BLaER1 (cell line): ENCODE data around the gene VPS26A.

Experiments
- H3K27ac ChIP-seq: shearing (Covaris generic); formaldehyde crosslinking; 2 replicates; pipeline ENCODE4 v1.8.1; 2022
- H3K27me3 ChIP-seq: shearing (Covaris generic); formaldehyde crosslinking; 2 replicates; pipeline ENCODE4 v1.8.1; 2022
- H3K36me3 ChIP-seq: shearing (Covaris generic); formaldehyde crosslinking; 2 replicates; pipeline ENCODE4 v1.8.1; 2022
- H3K4me1 ChIP-seq: shearing (Covaris generic); formaldehyde crosslinking; 2 replicates; pipeline ENCODE4 v1.8.1; 2022
- H3K4me2 ChIP-seq: shearing (Covaris generic); formaldehyde crosslinking; 2 replicates; pipeline ENCODE4 v1.8.1; 2022
- H3K4me3 ChIP-seq: shearing (Covaris generic); formaldehyde crosslinking; 2 replicates; pipeline ENCODE4 v1.8.1; 2022
- H3K9ac ChIP-seq: shearing (Covaris generic); formaldehyde crosslinking; 2 replicates; pipeline ENCODE4 v1.8.1; 2022
- H3K9me3 ChIP-seq: shearing (Covaris generic); formaldehyde crosslinking; 2 replicates; pipeline ENCODE4 v1.8.1; 2022
- H4K20me1 ChIP-seq: shearing (Covaris generic); formaldehyde crosslinking; 2 replicates; pipeline ENCODE4 v1.8.1; 2022
- Cebpa-rat ChIP-seq: shearing (Covaris generic); IDR thresholded peaks from 2 replicates; pipeline ENCODE4 v1.8.1; 2022

VPS26A gene

DNA sequence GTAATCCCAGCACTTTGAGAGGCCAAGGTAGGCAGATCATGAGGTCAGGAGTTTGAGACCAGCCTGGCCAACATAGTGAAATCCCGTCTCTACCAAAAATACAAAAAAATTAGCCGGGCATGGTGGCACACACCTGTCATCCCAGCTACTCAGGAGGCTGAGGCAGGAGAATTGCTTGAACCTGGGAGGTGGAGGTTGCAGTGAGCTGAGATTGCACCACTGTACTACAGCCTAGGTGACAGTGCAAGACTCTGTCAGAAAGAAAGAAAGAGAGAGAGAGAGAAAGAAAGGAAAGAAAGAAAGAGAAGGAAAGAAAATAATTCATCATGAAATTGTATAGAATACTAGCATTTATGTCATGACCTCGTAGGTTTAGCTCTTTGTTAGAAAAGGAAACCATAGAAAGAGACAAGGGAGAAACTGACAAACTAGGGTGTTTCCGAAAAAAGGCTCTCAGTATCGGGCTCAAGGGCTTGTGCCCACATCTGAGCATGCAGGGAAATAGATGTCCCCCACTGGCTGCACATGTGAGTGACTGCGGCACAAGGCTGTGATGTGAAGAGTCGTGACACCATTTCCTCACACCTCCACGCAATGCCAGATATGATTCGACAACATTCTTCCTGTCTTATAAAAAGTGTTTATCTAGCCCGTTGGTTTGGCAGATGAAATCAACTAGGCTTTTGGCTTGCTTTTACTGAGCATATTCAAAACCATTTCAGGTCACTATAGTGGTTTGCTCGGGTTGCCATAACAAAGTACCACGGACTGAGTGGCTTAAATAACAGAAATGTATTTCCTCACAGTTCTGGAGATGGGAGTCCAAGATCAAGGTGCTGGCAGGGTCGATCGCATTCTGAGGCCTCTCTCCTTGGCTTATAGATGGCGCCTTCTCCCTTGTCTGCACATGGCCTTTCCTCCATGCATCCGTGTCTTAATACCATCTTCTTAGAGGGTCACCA lies 34.1 kb upstream of the VPS26A start:
- Histone ChIP-seq H3K27ac (no peak overlapping the region), H3K9ac (no peak overlapping the region), H3K4me3 (no peak overlapping the region), H3K4me2 (peak overlapping the region; percentile 76), H4K20me1 (no peaks in the 10 kb centered on the region), H3K27me3 (no peaks in the 10 kb centered on the region), H3K9me3 (no peaks in the 10 kb centered on the region), H3K4me1 (peaks cover 66% of the 10 kb centered on the region), H3K36me3 (no peaks in the 10 kb centered on the region)
- no peak for TF ChIP-seq Cebpa-rat

DNA sequence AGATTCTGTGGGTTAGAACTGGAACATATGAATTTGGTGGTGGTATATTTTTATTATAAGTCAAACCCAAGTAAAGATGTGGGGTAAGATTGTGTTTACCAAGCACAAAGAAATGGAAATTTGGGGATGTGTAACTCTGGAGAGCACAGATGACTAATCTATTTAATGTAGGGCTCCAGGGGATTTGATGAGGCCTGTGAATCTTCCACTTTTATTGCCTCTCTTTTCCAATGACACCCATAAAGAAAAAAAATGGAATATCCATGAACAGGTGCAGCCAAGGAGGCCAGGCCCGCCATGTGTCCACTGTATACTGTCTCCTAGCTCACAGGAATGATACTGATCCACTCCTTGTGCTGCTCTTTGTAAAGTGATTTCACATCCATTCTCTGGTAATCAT lies 33.3 kb upstream of the VPS26A start:
- H3K9ac ChIP-seq = no peak overlapping the region
- no peaks in the 10 kb centered on the region for H3K27me3 ChIP-seq
- H3K9me3 ChIP-seq = no peaks in the 10 kb centered on the region
- no peaks in the 10 kb centered on the region for H4K20me1 ChIP-seq
- H3K27ac ChIP-seq = no peak overlapping the region
- H3K4me3 ChIP-seq = no peak overlapping the region
- H3K4me2 ChIP-seq = peak overlapping the region; percentile 76
- TF ChIP-seq Cebpa-rat = no peak
- peaks cover 65% of the 10 kb centered on the region for H3K4me1 ChIP-seq
- no peaks in the 10 kb centered on the region for H3K36me3 ChIP-seq

DNA sequence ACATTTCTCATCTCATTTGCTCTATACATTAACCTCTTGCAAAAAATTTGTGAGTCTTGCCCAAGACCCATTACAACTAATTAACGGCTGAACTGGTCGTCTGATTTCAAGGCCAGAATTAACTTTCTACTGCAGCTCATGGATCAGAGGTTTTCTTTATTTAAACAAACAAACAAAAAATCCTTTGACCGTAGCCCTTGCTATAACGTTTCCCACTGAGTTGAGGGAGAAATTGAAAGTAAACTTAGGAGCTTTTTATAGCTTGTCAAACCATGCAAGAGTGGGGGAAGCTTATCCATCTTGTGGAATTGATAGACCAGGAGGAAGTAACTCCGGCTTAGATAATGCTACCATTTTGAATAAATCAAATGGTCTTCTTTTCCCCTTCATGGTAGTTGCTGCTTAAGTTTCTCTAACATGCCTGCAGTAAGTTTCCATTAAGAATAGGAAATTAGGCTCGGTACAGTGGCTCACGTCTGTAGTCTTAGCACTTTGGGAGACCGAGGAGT lies 32.8 kb upstream of the VPS26A start:
- Histone ChIP-seq H3K27me3 (no peaks in the 10 kb centered on the region), H3K4me3 (no peak overlapping the region), H4K20me1 (no peaks in the 10 kb centered on the region), H3K4me2 (peak overlapping the region; percentile 76), H3K27ac (no peak overlapping the region), H3K36me3 (no peaks in the 10 kb centered on the region), H3K9me3 (no peaks in the 10 kb centered on the region), H3K4me1 (peaks cover 60% of the 10 kb centered on the region), H3K9ac (no peak overlapping the region)
- TF ChIP-seq Cebpa-rat = no peak

DNA sequence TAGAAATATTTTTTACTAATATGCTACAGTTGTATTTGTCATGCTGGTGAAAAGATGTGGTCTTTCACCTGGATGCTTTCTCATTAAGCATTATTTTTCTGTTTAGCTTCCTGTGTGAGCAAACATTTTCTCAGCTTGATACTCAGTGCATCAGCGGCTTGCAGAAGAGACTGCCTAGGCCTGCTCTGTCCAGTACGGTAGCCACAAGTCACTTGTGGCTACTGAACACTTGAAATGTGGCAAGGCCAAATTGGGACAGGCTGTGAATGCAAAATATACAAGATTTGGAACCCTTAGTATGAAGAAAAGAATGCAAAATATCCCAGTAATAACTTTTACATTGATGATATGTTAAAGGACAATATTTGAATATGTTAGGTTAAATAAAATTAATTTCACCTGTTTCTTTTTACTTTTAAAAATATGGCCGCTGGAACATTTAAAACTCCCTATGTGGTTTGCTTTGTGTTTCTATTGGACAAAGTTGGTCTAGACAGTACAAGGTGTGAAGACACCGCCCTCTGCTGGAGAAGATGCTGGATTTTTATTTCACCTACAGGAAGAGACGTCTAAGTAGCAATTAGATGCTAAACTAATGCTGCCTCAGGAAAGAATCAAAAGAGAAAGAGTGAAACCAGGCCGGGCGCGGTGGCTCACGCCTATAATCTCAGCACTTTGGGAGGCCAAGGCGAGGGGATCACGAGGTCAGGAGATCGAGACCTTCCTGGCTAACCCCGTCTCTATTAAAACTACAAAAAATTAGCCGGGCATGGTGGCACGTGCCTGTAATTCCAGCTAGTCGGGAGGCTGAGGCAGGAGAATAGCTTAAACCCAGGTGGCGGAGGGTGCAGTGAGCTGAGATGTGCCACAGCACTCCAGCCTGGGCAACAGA lies 30.8 kb upstream of the VPS26A start:
- Histone ChIP-seq H3K4me3 (no peak overlapping the region), H3K36me3 (no peaks in the 10 kb centered on the region), H4K20me1 (no peaks in the 10 kb centered on the region), H3K9me3 (no peaks in the 10 kb centered on the region), H3K9ac (no peak overlapping the region), H3K27me3 (no peaks in the 10 kb centered on the region), H3K27ac (no peak overlapping the region), H3K4me1 (peaks cover 39% of the 10 kb centered on the region), H3K4me2 (no peak overlapping the region)
- no peak for TF ChIP-seq Cebpa-rat

DNA sequence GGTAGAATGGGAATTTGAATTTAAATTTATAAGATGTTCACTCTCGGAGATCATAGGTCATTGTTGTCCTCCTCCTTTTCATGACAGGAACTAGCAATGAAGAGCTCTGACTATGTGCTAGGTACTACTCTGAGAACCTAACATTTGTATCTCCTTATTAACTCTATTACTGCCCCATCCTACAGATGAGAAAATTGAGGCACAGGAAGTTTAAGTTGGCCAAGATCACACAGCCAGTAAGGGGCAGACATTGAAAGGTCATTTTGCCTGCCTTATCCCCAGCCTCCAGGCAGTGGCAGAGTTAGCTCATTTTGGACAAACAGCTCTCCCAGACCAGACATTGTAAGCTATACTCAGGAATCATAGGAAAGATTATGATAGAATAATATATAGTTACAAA lies 30.0 kb upstream of the VPS26A start:
- H3K4me1 ChIP-seq = peaks cover 32% of the 10 kb centered on the region
- no peaks in the 10 kb centered on the region for H3K36me3 ChIP-seq
- no peaks in the 10 kb centered on the region for H4K20me1 ChIP-seq
- H3K9ac ChIP-seq = no peak overlapping the region
- no peaks in the 10 kb centered on the region for H3K27me3 ChIP-seq
- H3K4me2 ChIP-seq = no peak overlapping the region
- H3K9me3 ChIP-seq = no peaks in the 10 kb centered on the region
- no peak overlapping the region for H3K4me3 ChIP-seq
- no peak for TF ChIP-seq Cebpa-rat
- no peak overlapping the region for H3K27ac ChIP-seq

DNA sequence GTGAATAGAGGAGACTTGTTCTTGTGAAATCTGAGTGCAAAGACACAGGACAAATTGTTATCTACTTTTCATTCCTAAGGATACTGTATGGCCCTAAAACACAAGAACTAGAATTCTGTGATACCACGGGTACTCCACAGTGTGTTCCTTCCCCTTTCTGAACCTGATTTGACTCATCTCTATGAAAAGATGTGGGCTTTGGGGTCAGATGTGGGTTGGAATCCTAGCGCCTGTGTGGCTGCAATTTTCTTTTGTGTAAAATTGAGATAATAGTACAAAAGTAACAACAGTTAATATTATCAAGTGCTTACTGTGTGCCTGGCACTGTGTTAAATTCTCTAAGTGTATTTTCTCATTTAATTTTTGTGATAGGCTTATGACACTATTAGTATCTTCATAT lies 27.9 kb upstream of the VPS26A start:
- no peak overlapping the region for H3K4me2 ChIP-seq
- no peak overlapping the region for H3K27ac ChIP-seq
- TF ChIP-seq Cebpa-rat = no peak
- H4K20me1 ChIP-seq = no peaks in the 10 kb centered on the region
- H3K9me3 ChIP-seq = no peaks in the 10 kb centered on the region
- no peak overlapping the region for H3K9ac ChIP-seq
- H3K27me3 ChIP-seq = no peaks in the 10 kb centered on the region
- no peaks in the 10 kb centered on the region for H3K36me3 ChIP-seq
- no peak overlapping the region for H3K4me3 ChIP-seq
- peaks cover 17% of the 10 kb centered on the region for H3K4me1 ChIP-seq

DNA sequence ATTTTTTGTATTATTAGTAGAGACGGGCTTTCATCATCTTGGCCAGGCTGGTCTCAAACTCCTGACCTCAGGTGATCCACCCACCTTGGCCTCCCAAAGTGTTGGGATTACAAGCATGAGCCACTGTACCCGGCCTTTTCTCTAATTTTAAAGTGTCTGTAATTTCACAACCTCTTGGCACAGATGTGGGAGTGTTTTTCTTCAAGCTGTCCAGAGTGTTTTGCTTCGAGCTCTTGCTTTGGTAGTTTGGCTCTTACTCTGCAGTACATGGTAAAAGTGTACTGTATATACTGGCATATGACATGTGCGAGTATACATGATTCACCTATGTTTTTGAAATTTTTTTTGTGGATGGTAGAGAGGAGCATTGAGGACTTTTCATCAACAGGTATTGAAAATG lies 26.2 kb upstream of the VPS26A start:
- Histone ChIP-seq H3K27ac (no peak overlapping the region), H3K9ac (no peak overlapping the region), H4K20me1 (no peaks in the 10 kb centered on the region), H3K4me3 (no peak overlapping the region), H3K27me3 (no peaks in the 10 kb centered on the region), H3K36me3 (no peaks in the 10 kb centered on the region), H3K9me3 (no peaks in the 10 kb centered on the region), H3K4me1 (peaks cover 6% of the 10 kb centered on the region), H3K4me2 (no peak overlapping the region)
- TF ChIP-seq Cebpa-rat = no peak

DNA sequence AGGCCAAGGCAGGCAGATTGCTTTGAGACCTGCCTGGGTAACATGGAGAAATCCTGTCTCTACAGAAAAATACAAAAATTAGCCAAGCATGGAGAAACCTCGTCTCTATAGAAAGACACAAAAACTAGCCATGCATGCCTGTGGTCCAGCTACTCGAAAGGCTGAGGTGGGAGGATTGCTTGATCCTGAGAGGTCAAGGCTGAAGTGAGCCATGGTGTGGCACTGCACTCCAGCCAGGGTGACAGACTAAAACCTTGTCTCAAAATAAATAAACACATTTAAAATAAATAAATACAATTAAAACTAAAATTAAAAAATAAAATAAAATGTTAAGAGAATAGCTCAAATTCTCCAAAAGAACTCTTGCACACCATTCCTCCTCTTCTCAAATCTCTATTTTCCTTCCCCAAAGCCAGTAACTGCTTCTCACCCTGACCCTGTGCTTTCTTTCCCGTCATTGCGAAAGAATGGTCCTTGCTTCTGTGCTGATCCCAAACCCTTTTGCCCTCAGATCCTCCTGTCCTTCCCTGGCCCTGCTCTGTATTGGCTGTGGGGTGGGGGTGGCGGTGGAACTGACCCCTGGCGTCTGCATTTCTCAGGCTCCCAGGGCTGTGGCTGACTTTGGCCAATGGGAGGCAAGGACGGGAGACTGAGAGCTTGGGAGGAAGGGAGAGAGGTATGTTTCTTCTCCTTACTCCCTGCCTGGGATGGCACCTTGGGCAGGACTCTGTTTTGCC lies 23.7 kb upstream of the VPS26A start:
- H3K4me2 ChIP-seq = no peak overlapping the region
- no peak overlapping the region for H3K27ac ChIP-seq
- 0 out of 2 replicates have a peak, but pooled peaks cover 4% of the 10 kb centered on the region for H3K9me3 ChIP-seq
- H3K36me3 ChIP-seq = no peaks in the 10 kb centered on the region
- H3K27me3 ChIP-seq = no peaks in the 10 kb centered on the region
- no peak overlapping the region for H3K9ac ChIP-seq
- peaks cover 6% of the 10 kb centered on the region for H3K4me1 ChIP-seq
- no peaks in the 10 kb centered on the region for H4K20me1 ChIP-seq
- no peak for TF ChIP-seq Cebpa-rat
- no peak overlapping the region for H3K4me3 ChIP-seq

DNA sequence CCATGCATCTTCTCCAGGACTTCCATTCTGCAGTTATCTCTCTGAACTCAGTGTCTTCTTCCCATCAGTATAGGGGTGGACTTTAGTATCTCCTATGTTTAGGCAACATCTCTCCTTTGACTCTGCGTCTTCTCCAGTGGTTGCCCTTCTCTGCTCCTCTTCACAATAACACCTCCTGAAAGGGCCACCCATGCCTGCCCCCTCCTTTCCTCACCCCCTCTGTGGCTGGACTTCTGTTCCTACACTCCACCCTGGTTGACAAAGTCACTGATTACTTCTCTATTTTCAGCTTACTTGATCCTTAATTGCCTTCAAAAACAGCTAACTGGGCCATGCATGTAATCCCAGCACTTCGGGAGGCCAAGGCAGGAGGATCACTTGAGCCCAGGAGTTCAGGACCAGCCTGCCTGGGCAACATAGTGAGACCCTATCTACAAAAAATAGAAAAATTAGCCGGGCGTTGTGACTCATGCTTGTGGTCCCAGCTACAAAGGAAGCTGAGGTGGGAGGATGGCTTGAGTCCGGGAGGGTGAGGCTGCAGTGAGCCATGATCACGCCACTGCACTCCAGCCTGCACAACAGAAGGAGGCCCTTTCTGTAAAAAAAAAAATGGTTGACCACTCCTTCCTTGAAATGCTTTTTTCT lies 22.4 kb upstream of the VPS26A start:
- Histone ChIP-seq H3K4me2 (no peak overlapping the region), H3K4me3 (no peak overlapping the region), H3K9me3 (0 out of 2 replicates have a peak, but pooled peaks cover 4% of the 10 kb centered on the region), H3K9ac (no peak overlapping the region), H3K4me1 (peaks cover 6% of the 10 kb centered on the region), H4K20me1 (no peaks in the 10 kb centered on the region), H3K27me3 (no peaks in the 10 kb centered on the region), H3K27ac (no peak overlapping the region), H3K36me3 (no peaks in the 10 kb centered on the region)
- no peak for TF ChIP-seq Cebpa-rat
